Measurements from ENCODE around the gene DGKQ. TPM values are rescaled to one million over a fixed set of nuclear protein-coding genes. Genes with fewer than 3 reads are reported as not detected.

The DGKQ gene, protein sequence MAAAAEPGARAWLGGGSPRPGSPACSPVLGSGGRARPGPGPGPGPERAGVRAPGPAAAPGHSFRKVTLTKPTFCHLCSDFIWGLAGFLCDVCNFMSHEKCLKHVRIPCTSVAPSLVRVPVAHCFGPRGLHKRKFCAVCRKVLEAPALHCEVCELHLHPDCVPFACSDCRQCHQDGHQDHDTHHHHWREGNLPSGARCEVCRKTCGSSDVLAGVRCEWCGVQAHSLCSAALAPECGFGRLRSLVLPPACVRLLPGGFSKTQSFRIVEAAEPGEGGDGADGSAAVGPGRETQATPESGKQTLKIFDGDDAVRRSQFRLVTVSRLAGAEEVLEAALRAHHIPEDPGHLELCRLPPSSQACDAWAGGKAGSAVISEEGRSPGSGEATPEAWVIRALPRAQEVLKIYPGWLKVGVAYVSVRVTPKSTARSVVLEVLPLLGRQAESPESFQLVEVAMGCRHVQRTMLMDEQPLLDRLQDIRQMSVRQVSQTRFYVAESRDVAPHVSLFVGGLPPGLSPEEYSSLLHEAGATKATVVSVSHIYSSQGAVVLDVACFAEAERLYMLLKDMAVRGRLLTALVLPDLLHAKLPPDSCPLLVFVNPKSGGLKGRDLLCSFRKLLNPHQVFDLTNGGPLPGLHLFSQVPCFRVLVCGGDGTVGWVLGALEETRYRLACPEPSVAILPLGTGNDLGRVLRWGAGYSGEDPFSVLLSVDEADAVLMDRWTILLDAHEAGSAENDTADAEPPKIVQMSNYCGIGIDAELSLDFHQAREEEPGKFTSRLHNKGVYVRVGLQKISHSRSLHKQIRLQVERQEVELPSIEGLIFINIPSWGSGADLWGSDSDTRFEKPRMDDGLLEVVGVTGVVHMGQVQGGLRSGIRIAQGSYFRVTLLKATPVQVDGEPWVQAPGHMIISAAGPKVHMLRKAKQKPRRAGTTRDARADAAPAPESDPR
- 18.4 and 23.4 TPM in 2 replicates for total RNA-seq

DNA sequence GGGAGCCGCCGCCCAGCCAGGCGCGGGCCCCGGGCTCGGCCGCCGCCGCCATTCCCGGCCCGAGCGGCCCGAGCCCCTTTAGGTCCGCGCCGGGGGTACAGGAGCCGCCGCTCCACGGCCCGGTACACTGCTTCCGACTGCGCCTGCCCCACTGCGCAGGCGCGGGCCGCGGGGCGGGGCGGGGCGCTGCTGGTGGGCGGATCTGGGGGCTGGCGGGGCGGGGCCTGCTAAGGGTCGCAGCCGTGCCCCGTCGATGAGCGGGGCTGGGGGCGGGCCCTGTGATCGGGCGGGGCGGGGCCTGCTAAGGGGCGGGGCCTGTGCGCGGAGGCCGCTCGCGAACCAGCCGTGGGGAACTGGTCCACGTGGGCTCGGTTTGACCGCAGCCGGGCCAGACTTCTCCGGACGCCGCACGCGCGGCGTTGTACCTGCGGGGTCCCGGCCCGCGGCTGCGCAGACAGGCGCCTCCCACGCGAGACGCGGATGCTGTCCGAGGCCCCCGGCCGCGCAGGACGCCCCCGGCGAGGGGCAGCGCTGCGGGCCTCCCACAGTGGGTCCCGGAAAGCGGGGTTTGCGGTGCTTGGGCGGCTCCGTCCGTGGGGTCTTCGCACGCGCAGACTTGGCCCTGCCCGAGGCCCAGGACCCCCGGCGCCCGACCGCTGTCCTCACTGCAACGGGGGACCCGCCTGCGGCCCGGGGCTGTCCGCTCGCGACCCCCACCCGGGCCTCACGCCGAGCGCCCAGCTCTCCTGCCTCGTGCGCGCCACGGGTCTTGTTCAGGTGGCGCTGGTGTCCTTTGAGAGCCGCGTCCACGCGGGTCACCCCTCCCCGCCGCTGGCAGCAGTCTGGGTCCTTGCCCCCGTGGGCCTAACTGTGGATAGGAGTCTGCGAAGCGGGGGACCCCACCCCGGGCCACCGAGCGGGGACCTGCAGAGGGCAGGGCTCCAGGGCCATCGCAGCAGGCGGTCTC, at the start of gene DGKQ:
DGKQ (minus strand) TSS at position 139 of the 967 bp plus-strand sequence; CDS start at position 52, 87 bp downstream.

DNA sequence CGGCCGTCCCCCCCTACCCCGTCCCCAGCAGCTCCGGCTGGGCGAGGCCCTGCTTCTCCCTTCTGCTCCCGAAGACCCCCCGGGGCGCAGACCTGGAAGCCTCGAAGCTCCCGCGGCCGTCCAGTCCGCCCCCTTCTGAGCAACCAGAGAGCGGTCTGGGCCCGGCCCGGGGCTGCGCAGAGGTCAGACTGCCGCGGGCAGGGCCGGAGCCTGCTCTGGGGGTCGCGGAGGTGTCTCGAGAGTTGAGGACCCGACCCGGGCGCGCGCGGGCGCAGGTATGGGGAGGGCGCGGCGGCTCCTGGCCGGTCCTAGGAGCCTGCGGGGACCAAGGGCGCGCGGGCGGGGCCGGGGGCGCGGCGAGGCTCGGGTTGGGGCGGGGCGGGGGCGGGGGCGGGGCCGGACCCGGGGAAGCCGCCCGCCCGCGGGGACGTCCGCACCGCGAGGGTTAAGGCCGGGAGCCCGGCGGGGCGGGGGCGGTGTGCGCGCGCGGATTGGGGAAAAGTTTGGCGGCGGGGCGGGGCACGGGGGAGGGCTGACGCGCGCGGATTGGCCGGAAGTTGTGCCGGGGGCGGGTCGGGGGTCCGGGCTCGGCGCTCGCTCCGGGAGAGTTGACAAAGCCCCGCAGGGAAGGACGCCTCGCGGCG, 37.8 kb upstream of the DGKQ start, which contains the start of gene FGFRL1:
FGFRL1 (plus strand) TSS at position 605 of the 644 bp plus-strand sequence. CDS start 860 bp downstream, outside the sequence.

DNA sequence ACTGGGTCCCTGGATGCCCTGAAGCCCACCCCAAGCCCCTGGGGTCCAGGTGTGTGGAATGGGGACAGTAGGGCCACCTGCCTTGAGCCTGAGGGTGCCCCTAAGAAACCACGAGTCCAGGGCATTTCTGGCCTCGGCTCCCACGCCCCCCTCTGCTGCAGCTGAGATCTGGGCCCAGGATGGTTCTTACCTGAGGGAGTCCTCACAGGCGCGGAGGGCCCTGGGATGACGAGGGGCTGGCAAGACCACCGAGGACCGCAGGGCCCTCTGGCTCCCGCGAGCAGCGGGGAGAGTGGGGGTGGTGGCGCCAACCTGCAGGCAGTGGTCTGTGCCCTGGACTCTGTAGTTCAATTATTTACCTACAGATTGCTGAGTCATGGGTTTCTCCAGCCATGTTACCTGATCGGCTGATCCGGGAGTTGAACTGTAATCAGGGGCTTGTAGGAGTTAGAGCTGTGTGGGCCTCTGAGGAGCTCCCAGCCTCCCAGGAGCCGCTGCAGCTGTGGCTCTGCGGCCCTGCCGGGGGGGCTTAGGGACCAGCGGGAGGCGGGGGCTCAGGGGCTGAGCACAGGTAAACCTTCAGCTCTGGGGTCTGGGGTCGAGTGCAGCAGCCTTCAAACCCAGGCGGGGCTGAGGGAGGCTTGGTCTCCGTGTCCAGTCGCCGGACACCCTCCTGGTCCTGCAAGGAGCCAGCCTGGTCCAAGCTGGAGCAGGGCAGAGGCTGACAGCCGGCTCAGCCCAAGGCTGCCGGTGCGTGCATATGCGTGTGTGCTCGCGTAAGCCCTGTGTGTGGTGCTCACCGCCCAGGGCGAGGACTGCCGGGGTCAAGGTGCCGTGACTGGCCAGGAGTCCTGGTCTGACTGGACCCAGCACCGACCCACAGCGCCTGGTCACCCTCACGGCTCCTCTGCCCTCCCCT, 20.0 kb upstream of the DGKQ start, which contains the start of gene SLC26A1:
SLC26A1 (minus strand) TSS at position 294 of the 919 bp plus-strand sequence. CDS start 1,701 bp downstream, outside the sequence.

DNA sequence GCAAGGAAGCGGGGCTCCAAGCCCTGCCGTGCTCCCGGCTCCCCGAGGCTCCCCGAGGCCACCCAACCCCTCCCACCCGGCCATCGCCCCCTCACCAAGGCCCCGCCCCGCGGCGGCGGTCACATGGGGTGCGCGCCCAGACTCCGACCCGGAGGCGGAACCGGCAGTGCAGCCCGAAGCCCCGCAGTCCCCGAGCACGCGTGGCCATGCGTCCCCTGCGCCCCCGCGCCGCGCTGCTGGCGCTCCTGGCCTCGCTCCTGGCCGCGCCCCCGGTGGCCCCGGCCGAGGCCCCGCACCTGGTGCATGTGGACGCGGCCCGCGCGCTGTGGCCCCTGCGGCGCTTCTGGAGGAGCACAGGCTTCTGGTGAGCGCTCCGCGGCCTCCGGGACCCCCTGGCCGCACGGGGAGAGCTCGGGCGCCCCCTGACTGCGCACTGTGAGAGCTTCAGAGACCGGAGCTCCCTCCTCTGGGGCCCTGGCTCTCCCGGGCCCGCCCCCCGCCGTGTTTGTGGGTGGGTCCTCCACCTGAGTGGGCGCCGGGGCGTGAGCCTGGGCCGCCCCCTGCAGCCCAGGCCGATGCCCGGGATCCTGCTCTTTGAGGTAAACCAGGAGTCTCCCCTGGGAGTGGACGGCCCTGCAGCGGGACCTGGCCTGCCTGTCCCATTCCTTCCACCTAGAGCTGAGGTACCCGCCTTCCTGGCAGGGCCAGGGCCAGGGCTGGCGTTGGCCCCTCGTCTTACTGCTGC, 13.7 kb upstream of the DGKQ start, which contains the start of gene IDUA:
IDUA (plus strand) TSS at position 166 of the 745 bp plus-strand sequence; CDS start at position 207, 41 bp downstream.

DNA sequence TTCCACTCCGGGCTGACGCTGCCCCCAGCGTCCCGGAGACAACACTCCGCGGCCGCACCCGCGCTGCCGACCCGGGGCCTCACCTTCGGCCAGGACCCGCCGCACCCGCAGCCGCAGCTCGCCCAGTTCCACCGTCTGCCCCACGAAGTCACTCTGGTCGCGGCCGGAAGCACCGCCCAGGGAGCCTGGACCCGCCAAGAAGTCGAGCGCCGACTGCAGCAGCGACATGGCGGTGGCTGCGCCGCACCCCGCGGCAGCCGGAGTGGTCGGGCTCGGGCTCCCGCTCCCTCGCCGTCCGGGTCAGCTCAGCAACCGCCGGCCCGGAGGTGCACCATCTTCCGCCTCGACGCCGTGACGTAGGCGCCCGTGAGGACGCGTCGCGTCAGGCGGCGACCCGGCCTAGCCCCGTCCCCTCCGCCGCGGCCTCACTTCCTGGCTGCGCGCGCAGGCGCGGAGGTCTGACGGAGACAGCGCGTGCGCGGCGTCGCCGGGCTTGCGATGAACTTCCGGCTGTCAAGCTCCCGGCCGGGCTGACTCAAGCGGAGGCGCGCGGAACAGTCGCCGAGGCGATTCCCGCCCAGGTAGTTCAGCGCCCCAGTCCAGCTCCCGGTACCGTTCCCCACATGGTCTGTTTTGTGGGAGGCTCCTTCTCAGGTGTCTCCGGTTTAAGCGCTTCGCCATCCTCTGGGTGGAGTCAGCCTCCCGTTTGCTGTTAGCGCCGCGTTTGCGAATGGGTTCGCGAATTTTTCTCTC, 41.2 kb downstream of the DGKQ start, which contains the start of the genes GAK and TMEM175:
GAK (minus strand) TSS at position 357 of the 753 bp plus-strand sequence; CDS start at position 228, 129 bp downstream.
TMEM175 (plus strand) TSS at position 501 of the 753 bp plus-strand sequence. CDS start 15,280 bp downstream, outside the sequence.

Other genes with a start within 250 kb of the DGKQ start
- gene CPLX1, start 147.4 kb downstream of the DGKQ start, total RNA-seq, result 0.47 and 8.0 TPM in 2 replicates
- gene GAK, start 41.3 kb downstream of the DGKQ start, total RNA-seq, result 53.4 and 58.9 TPM in 2 replicates
- 8.0 and 8.4 TPM in 2 replicates for gene TMEM175, start 41.1 kb downstream of the DGKQ start, total RNA-seq
- gene IDUA, start 13.5 kb upstream of the DGKQ start, total RNA-seq, result 10.1 and 13.6 TPM in 2 replicates
- gene SLC26A1, start 19.8 kb upstream of the DGKQ start, total RNA-seq, result 0.09 TPM in 1 of 2 replicates, not detected in the other
- gene FGFRL1, start 38.1 kb upstream of the DGKQ start, total RNA-seq, result 12.0 TPM in 2 replicates
- 0.09 and 0.63 TPM in 2 replicates for gene RNF212, start 140.0 kb upstream of the DGKQ start, total RNA-seq
- 0.09 and 1.6 TPM in 2 replicates for gene SPON2, start 199.0 kb upstream of the DGKQ start, total RNA-seq

Data from endothelial cell of coronary artery (primary cell).